Parathyroid adenoma (tissue), 2 donors: ENCODE results near the gene TMOD1.
A peak's percentile ranks its signal among the peaks of the same experiment; 100 is the strongest.

Experiments
- H2AFZ ChIP-seq: fragments of 300-600 bp; sonication (generic); one replicate; pipeline ENCODE4 v1.7.0; 2017; ENCODE audit warnings: antibody characterized with exemption, mild to moderate bottlenecking
- H3K27ac ChIP-seq: fragments of 300-600 bp; sonication (generic); one replicate; pipeline ENCODE4 v1.7.0; 2017
- H3K27me3 ChIP-seq: fragments of 300-600 bp; sonication (generic); one replicate; pipeline ENCODE4 v1.7.0; 2017; ENCODE audit warnings: low read length; ENCODE audit not compliant: control insufficient read depth, insufficient read depth
- H3K36me3 ChIP-seq: fragments of 300-600 bp; sonication (generic); one replicate; pipeline ENCODE4 v1.7.0; 2017; ENCODE audit warnings: low read length; ENCODE audit not compliant: control insufficient read depth, insufficient read depth
- H3K4me1 ChIP-seq: fragments of 300-600 bp; sonication (generic); one replicate; pipeline ENCODE4 v1.7.0; 2017; ENCODE audit warnings: control low read depth
- H3K4me2 ChIP-seq: fragments of 300-600 bp; sonication (generic); one replicate; pipeline ENCODE4 v1.7.0; 2017; ENCODE audit warnings: low read length
- H3K4me3 ChIP-seq: fragments of 300-600 bp; sonication (generic); one replicate; pipeline ENCODE4 v1.7.0; 2017; ENCODE audit warnings: low read depth, low read length
- H3K79me2 ChIP-seq: fragments of 300-600 bp; sonication (generic); one replicate; pipeline ENCODE4 v1.7.0; 2017; ENCODE audit warnings: control low read depth
- H3K9ac ChIP-seq: fragments of 300-600 bp; sonication (generic); one replicate; pipeline ENCODE4 v1.7.0; 2017; ENCODE audit warnings: mild to moderate bottlenecking
- H3K9me3 ChIP-seq: fragments of 300-600 bp; sonication (generic); one replicate; pipeline ENCODE4 v1.7.0; 2017; ENCODE audit warnings: low read length; ENCODE audit not compliant: control insufficient read depth
- CTCF ChIP-seq: fragments of 300-600 bp; sonication (generic); IDR thresholded peaks from one replicate; pipeline ENCODE4 v1.7.0; 2017; ENCODE audit warnings: antibody characterized with exemption, mild to moderate bottlenecking
- donor health status: primary hyperparathyroidism.

TMOD1 gene

GRCh38 chr9:97598461-97599288, 97.2 kb downstream of the TMOD1 start:
- no peak overlapping the region for H3K4me2 ChIP-seq
- peak; percentile 69 for TF ChIP-seq CTCF
- no peaks in the 10 kb centered on the region for H3K9me3 ChIP-seq
- H3K27ac ChIP-seq: no peak overlapping the region
- no peaks in the 10 kb centered on the region for H3K36me3 ChIP-seq
- H3K4me3 ChIP-seq: no peak overlapping the region
- no peaks in the 10 kb centered on the region for H3K79me2 ChIP-seq
- H2AFZ ChIP-seq: no peak overlapping the region
- H3K27me3 ChIP-seq: no peaks in the 10 kb centered on the region
- H3K4me1 ChIP-seq: no peaks in the 10 kb centered on the region
- no peak overlapping the region for H3K9ac ChIP-seq

- no peaks in the 10 kb centered on the region for H3K27me3 ChIP-seq
- no peaks in the 10 kb centered on the region for H3K79me2 ChIP-seq
- no peak overlapping the region for H3K9ac ChIP-seq
- H3K4me1 ChIP-seq: no peaks in the 10 kb centered on the region
- H3K4me3 ChIP-seq: no peak overlapping the region
- no peaks in the 10 kb centered on the region for H3K36me3 ChIP-seq
- no peak for TF ChIP-seq CTCF
- H3K4me2 ChIP-seq: no peak overlapping the region
- H2AFZ ChIP-seq: no peak overlapping the region
- H3K9me3 ChIP-seq: no peaks in the 10 kb centered on the region
- no peak overlapping the region for H3K27ac ChIP-seq
Measured at GRCh38 chr9:97599314-97599846, 97.9 kb downstream of the TMOD1 start.

- Histone ChIP-seq H3K79me2 (no peaks in the 10 kb centered on the region), H3K9me3 (no peaks in the 10 kb centered on the region), H3K4me3 (no peak overlapping the region), H3K36me3 (no peaks in the 10 kb centered on the region), H3K27me3 (no peaks in the 10 kb centered on the region), H3K4me2 (no peak overlapping the region), H2AFZ (no peak overlapping the region), H3K4me1 (no peaks in the 10 kb centered on the region), H3K27ac (no peak overlapping the region), H3K9ac (no peak overlapping the region)
- no peak for TF ChIP-seq CTCF
Measured at GRCh38 chr9:97600531-97601227, 99.2 kb downstream of the TMOD1 start.

GRCh38 chr9:97601228-97601898, 99.9 kb downstream of the TMOD1 start:
- Histone ChIP-seq H3K4me2 (no peak overlapping the region), H3K27ac (no peak overlapping the region), H3K9ac (no peak overlapping the region), H3K4me1 (no peaks in the 10 kb centered on the region), H3K79me2 (no peaks in the 10 kb centered on the region), H3K9me3 (no peaks in the 10 kb centered on the region), H3K4me3 (no peak overlapping the region), H3K27me3 (no peaks in the 10 kb centered on the region), H2AFZ (no peak overlapping the region), H3K36me3 (no peaks in the 10 kb centered on the region)
- no peak for TF ChIP-seq CTCF
